ENCODE data around the gene MAPK1IP1L.

MAPK1IP1L gene

DNA sequence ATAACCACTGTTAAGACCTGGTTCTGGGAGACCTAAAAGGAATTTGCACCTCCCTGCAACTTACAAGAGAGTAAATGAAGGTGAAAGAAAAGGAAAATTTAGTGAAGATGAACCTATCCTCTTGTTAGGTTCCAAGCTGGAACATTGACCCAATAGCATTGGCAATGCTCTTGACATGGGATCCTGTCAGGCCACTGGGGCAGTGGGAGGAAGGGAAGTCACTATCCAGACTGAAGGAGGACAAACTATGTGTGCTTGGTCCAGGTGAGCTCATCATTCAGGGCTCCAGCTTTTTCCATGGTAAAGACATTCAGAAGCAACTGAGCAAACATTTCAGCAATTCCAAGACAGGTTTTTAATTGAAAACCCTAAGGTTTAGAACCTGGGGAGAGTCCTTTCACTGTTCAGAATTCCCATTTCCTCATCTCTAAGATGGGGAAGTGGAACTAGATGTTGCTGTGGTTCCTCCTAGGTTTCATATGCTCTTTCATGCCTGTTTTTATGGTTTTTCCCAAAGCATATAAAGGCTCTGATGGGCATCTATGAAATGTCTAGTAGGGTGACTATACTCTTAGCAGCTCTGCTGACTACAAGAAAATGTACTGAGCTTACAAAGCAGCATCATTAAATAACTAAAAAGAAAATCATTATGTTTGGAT lies 33.1 kb downstream of the MAPK1IP1L start:
- Histone ChIP-seq H3K9ac (ENCODE audit: low read length) (no peak overlapping the region), H3K36me3 (ENCODE audit: control insufficient read depth, insufficient read depth, low read length) (no peaks in the 10 kb centered on the region), H3K4me1 (ENCODE audit: control insufficient read depth, insufficient read depth, low read length) (no peaks in the 10 kb centered on the region), H3K27ac (ENCODE audit: low read depth, low read length) (no peak overlapping the region), H3K4me3 (ENCODE audit: low read length) (no peak overlapping the region), H3K27me3 (ENCODE audit: control insufficient read depth, insufficient read depth, low read length) (no peaks in the 10 kb centered on the region)

DNA sequence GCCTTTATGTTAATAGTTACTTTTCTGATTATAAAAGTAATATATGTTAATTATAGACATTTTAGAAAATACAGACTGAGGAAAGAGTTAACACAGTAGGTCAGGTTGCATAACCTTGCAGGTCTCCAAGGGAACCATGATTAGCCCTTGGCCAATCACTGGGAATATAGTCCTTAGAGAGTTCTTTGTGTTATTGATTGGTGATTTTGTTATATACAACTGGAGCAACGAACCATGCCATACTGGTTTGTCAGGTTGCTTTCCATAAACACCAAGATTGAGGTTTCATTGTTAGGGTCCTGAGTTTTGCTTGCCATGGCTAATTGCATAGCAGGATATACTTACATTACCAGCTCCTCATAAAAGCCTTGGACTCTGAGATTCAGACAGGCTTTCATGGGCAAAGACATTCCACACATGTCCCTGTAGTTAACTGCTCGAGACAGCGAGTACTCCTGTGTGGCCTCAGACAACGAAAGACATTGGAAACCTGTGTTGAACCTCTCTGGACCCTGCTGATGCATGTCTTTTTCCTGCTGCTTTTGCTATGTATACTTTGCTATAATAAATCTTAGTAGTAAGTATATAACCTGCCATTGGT lies 33.7 kb downstream of the MAPK1IP1L start:
- H3K4me3 ChIP-seq (ENCODE audit: low read length): no peak overlapping the region
- H3K4me1 ChIP-seq (ENCODE audit: control insufficient read depth, insufficient read depth, low read length): no peaks in the 10 kb centered on the region
- H3K9ac ChIP-seq (ENCODE audit: low read length): no peak overlapping the region
- no peaks in the 10 kb centered on the region for H3K27me3 ChIP-seq (ENCODE audit: control insufficient read depth, insufficient read depth, low read length)
- no peak overlapping the region for H3K27ac ChIP-seq (ENCODE audit: low read depth, low read length)
- no peaks in the 10 kb centered on the region for H3K36me3 ChIP-seq (ENCODE audit: control insufficient read depth, insufficient read depth, low read length)

DNA sequence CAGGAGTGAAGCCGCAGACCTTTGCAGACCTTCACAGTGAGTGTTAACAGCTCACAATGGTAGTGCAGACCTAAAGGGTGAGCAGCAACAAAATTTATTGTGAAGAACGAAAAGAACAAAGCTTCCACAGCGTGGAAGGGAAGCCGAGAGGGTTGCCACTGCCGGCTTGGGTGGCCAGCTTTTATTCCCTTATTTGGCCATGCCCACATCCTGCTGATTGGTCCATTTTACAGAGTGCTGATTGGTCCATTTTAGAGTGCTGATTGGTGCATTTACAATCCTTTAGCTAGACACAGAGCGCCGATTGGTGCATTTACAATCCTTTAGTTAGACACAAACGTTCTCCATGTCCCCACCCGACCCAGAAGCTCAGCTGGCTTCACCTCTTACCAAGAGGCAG lies 35.5 kb downstream of the MAPK1IP1L start:
- no peak overlapping the region for H3K27ac ChIP-seq (ENCODE audit: low read depth, low read length)
- H3K9ac ChIP-seq (ENCODE audit: low read length): no peak overlapping the region
- H3K27me3 ChIP-seq (ENCODE audit: control insufficient read depth, insufficient read depth, low read length): no peaks in the 10 kb centered on the region
- H3K4me3 ChIP-seq (ENCODE audit: low read length): no peak overlapping the region
- H3K4me1 ChIP-seq (ENCODE audit: control insufficient read depth, insufficient read depth, low read length): no peaks in the 10 kb centered on the region
- no peaks in the 10 kb centered on the region for H3K36me3 ChIP-seq (ENCODE audit: control insufficient read depth, insufficient read depth, low read length)

DNA sequence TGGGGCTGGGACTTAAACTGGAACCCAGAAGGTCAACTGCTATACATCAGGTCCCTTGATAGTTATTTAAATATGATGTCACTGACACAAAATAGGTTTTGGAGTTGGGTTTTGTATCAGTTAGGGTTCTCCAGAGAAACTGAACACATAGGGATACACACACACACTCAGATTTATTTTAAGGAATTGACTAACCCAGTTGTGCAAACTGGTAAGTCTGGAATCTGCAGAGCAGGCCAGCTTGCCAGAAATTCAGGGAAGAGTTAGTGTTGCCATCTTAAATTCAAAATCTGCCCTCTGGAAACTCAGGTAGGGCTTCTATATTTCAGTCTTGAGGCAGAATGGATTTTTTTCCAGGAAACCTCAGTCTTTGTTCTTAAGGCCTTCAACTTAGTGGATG lies 36.9 kb downstream of the MAPK1IP1L start:
- no peaks in the 10 kb centered on the region for H3K4me1 ChIP-seq (ENCODE audit: control insufficient read depth, insufficient read depth, low read length)
- H3K9ac ChIP-seq (ENCODE audit: low read length): no peak overlapping the region
- no peaks in the 10 kb centered on the region for H3K27me3 ChIP-seq (ENCODE audit: control insufficient read depth, insufficient read depth, low read length)
- H3K4me3 ChIP-seq (ENCODE audit: low read length): no peak overlapping the region
- no peaks in the 10 kb centered on the region for H3K36me3 ChIP-seq (ENCODE audit: control insufficient read depth, insufficient read depth, low read length)
- no peak overlapping the region for H3K27ac ChIP-seq (ENCODE audit: low read depth, low read length)

DNA sequence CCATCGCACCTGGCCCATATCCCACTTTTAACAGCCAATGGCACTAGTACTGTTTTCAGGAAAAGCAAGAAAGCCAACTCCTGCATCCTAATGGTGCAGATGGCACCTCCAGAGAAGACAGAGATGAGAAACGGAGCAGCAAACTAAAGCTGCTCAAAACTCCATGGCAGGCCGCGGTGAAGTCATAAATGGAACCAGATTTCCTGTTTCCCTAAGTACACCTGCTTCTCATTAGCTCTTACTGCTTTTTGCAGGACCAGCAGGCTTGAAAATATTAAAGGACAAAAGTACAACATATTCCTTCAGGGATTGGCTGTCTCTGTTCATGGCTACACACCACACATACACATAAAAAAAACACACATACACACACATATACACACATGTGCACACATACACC lies 40.9 kb downstream of the MAPK1IP1L start:
- Histone ChIP-seq H3K4me3 (ENCODE audit: low read length) (no peak overlapping the region), H3K36me3 (ENCODE audit: control insufficient read depth, insufficient read depth, low read length) (no peaks in the 10 kb centered on the region), H3K4me1 (ENCODE audit: control insufficient read depth, insufficient read depth, low read length) (no peaks in the 10 kb centered on the region), H3K27ac (ENCODE audit: low read depth, low read length) (no peak overlapping the region), H3K27me3 (ENCODE audit: control insufficient read depth, insufficient read depth, low read length) (no peaks in the 10 kb centered on the region), H3K9ac (ENCODE audit: low read length) (no peak overlapping the region)

DNA sequence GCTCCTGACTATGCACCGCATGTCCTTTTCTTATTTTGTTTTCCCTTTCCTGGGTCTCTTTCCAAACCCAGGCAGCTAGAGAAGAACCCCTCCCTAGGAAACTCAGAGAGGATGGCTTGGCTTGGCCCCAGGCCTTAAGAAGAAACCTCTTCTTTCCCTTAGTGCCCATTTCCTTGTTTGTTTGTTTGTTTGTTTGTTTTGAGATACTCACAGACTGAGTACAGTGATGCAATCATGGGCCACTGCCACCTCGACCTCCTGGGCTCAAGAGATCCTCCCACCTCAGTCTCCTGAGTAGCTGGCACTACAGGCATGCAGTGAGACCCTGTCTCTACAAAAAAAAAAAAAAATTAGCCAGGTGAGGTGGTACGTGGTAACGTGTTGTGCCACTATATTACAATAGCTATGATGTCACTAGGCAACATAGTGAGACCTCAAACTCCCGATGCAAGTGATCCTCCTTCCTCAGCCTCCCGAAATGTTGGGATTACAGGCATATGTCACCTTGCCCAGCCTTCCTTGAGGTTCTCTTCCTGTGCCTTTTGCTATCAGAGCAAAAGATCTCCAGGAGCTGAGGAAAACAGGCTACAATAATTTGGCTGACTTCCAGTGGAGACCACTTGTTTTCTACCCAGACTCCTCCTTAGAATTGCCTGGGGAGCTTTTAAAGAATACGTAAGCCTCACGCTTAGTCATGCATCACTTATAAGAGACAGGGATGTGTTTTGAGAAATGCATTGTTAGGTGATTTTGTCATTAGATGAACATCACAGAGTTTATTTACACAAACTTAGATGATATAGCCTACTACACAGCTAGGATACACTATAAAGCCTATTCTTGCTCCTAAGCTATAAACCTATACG lies 43.1 kb downstream of the MAPK1IP1L start:
- H3K4me3 ChIP-seq (ENCODE audit: low read length): no peak overlapping the region
- no peaks in the 10 kb centered on the region for H3K36me3 ChIP-seq (ENCODE audit: control insufficient read depth, insufficient read depth, low read length)
- no peaks in the 10 kb centered on the region for H3K27me3 ChIP-seq (ENCODE audit: control insufficient read depth, insufficient read depth, low read length)
- no peak overlapping the region for H3K9ac ChIP-seq (ENCODE audit: low read length)
- H3K4me1 ChIP-seq (ENCODE audit: control insufficient read depth, insufficient read depth, low read length): no peaks in the 10 kb centered on the region
- H3K27ac ChIP-seq (ENCODE audit: low read depth, low read length): no peak overlapping the region

DNA sequence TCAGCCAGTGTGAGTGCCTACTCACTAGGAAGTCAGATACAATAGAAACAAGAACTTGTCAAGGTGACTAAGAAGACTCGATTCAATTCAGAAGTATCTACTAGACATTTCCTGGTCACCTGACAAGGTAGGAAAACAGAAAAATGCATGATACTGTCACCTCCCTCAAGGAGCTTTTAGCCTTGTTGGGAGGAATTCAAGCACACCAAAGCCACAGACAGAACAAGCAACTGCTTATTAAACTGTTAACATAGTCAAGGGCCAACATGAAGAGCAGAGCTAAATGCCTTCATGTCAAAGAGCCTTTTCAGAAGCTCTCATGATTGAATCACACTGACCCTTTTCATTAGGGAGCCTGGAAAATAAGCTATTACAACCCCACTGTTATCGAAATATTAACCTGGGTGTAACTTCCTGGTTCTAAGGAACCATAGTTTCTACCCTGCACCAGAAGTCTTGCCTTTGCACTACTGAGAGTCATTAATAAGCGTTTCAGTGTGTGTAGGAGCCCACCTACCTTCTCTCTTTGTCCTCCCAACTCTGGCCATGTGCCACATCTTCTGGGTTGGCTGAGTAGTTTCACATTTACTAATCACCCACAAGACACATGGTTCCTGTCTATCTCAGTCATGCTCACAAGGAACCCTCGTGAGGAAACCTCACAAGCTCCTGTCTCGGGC lies 46.6 kb downstream of the MAPK1IP1L start:
- Histone ChIP-seq H3K27ac (ENCODE audit: low read depth, low read length) (no peak overlapping the region), H3K9ac (ENCODE audit: low read length) (no peak overlapping the region), H3K4me1 (ENCODE audit: control insufficient read depth, insufficient read depth, low read length) (peaks cover 9% of the 10 kb centered on the region), H3K27me3 (ENCODE audit: control insufficient read depth, insufficient read depth, low read length) (no peaks in the 10 kb centered on the region), H3K4me3 (ENCODE audit: low read length) (no peak overlapping the region), H3K36me3 (ENCODE audit: control insufficient read depth, insufficient read depth, low read length) (no peaks in the 10 kb centered on the region)

DNA sequence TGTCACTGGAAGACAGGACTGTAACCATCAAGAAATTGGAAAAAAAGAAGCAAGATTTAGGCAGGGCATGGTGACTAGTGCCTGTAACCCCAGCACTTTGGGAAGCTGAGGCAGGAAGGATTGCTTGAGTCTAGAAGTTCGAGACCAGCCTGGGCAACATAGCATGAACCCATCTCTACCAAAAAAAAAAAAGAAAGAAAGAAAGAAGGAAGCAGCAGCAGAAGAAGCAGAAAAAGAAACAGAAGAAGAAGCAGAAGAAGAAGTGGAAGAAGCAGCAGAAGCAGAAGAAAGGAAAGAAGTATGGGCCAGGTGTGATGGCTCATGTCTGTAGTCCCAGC lies 47.1 kb downstream of the MAPK1IP1L start:
- no peaks in the 10 kb centered on the region for H3K27me3 ChIP-seq (ENCODE audit: control insufficient read depth, insufficient read depth, low read length)
- no peak overlapping the region for H3K9ac ChIP-seq (ENCODE audit: low read length)
- H3K4me3 ChIP-seq (ENCODE audit: low read length): no peak overlapping the region
- no peak overlapping the region for H3K27ac ChIP-seq (ENCODE audit: low read depth, low read length)
- H3K36me3 ChIP-seq (ENCODE audit: control insufficient read depth, insufficient read depth, low read length): no peaks in the 10 kb centered on the region
- H3K4me1 ChIP-seq (ENCODE audit: control insufficient read depth, insufficient read depth, low read length): peaks cover 14% of the 10 kb centered on the region

DNA sequence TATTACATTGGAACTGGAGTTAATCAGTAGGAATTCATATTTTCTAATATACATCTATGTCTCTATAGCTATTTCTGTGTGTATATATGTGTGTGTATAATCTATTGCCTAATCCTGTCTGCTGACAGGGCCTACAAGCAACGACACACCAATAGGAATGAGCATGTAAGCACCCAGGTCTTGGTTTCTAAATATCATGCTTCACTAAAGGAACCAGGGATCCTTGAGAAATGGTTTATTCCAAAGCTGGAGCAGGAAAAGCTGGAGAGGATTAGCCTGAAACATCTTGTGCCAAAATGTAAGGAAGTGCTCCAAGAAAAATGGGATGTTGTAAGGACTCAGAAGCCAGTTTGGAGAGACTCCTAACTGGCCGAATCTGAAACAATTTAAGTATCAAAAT lies 48.3 kb downstream of the MAPK1IP1L start:
- no peak overlapping the region for H3K27ac ChIP-seq (ENCODE audit: low read depth, low read length)

DNA sequence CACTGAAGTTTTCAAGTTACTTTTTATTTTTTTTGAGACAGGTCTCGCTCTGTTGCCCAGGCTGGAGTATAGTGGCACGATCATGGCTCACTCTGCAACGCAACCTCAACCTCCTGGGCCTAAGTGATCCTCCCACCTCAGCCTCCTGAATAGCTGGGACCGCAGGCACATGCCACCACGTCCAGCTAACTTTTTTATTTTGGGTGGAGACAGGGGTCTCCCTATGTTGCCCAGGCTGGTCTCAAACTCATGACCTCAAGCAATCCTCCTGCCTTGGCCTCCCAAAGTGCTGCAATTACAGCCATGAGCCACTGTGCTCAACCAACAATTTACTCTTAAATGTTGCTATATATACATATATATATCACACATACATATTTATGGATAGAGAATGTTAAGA lies 50.3 kb downstream of the MAPK1IP1L start:
- H3K27me3 ChIP-seq (ENCODE audit: control insufficient read depth, insufficient read depth, low read length): no peaks in the 10 kb centered on the region
- H3K4me3 ChIP-seq (ENCODE audit: low read length): no peak overlapping the region
- H3K4me1 ChIP-seq (ENCODE audit: control insufficient read depth, insufficient read depth, low read length): peaks cover 21% of the 10 kb centered on the region
- peak overlapping the region; percentile 80 for H3K27ac ChIP-seq (ENCODE audit: low read depth, low read length)
- no peak overlapping the region for H3K9ac ChIP-seq (ENCODE audit: low read length)
- H3K36me3 ChIP-seq (ENCODE audit: control insufficient read depth, insufficient read depth, low read length): no peaks in the 10 kb centered on the region

More for the DNA sequence above, 48.3 kb downstream of the MAPK1IP1L start:
- Histone ChIP-seq H3K9ac (ENCODE audit: low read length) (no peak overlapping the region), H3K36me3 (ENCODE audit: control insufficient read depth, insufficient read depth, low read length) (no peaks in the 10 kb centered on the region), H3K27me3 (ENCODE audit: control insufficient read depth, insufficient read depth, low read length) (no peaks in the 10 kb centered on the region), H3K4me3 (ENCODE audit: low read length) (no peak overlapping the region), H3K4me1 (ENCODE audit: control insufficient read depth, insufficient read depth, low read length) (peaks cover 21% of the 10 kb centered on the region)

DNA sequence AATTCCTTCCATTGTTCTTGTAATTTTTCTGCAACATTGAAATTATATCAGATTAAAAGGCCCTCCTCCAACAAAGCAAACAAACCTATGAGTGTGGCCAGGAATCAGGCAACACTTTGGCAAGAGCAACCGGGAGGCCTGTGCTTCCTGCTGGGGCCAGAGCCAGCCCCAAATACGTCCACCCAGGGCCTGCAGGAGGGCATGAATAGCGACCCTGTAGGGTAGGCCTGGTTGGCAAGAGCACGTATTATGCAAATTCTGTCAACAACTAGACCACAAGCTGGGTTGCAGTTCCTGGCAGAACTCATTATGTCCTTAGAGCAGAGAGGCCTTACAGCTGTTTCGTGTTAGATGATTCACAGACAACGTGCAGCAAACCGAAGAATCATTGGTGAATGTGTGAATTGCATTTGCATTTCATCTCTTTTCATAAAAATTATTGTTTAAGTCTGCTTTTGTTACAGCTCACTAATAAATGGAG lies 50.7 kb downstream of the MAPK1IP1L start:
- Histone ChIP-seq H3K27me3 (ENCODE audit: control insufficient read depth, insufficient read depth, low read length) (no peaks in the 10 kb centered on the region), H3K4me3 (ENCODE audit: low read length) (peak overlapping the region; percentile 7), H3K36me3 (ENCODE audit: control insufficient read depth, insufficient read depth, low read length) (no peaks in the 10 kb centered on the region), H3K4me1 (ENCODE audit: control insufficient read depth, insufficient read depth, low read length) (peaks cover 22% of the 10 kb centered on the region), H3K27ac (ENCODE audit: low read depth, low read length) (peak overlapping the region; percentile 80), H3K9ac (ENCODE audit: low read length) (no peak overlapping the region)

DNA sequence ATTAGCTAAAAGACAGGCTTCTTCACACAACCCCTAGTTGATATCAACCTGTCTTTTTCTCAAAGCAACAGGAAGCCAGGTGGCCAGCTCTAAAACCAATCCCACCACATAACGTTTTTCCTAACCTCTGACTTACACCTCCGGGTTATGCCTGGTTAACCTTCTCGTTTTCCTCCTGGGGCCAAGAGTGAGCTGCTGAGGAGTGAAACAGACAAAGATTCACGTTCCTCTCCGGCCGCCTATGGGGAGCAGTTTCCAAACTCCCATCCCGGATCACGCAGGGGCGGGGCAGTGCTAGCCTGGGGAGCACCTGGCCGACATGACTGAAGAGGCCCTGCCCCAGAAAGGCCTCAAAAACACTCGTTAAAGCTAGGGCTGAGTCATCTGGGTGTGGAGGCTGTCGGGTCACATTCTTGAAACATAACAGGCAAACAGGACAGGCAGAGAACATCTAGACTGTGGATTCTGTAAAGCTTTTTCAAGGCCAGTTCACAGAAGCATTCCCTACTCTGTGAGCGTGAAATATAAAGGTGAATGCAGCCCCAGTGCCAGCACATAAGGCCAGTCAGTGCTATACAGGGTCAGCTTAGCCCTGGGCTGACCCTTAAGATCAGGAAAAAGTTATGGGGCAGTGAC lies 51.7 kb downstream of the MAPK1IP1L start:
- H3K36me3 ChIP-seq (ENCODE audit: control insufficient read depth, insufficient read depth, low read length): no peaks in the 10 kb centered on the region
- H3K4me1 ChIP-seq (ENCODE audit: control insufficient read depth, insufficient read depth, low read length): peaks cover 30% of the 10 kb centered on the region
- H3K27ac ChIP-seq (ENCODE audit: low read depth, low read length): peak overlapping the region; percentile 80
- H3K9ac ChIP-seq (ENCODE audit: low read length): no peak overlapping the region
- H3K27me3 ChIP-seq (ENCODE audit: control insufficient read depth, insufficient read depth, low read length): no peaks in the 10 kb centered on the region
- H3K4me3 ChIP-seq (ENCODE audit: low read length): peak overlapping the region; percentile 5

Data from rectal smooth muscle tissue (tissue), 1 donor.